Thyroid gland (tissue), 4 donors: ENCODE results near the gene BCL2.

Experiments used
- CTCF ChIP-seq, 6 experiments: fragments of 200-600 bp in 3 of 6; fragments of 450-650 bp in 3 of 6; sonication (generic) in 3 of 6; IDR thresholded peaks; one replicate each; pipeline ENCODE4 v1.5.1; 2016 to 2019; ENCODE audit warnings: antibody characterized with exemption in 6 of 6, mild to moderate bottlenecking in 2 of 6, inconsistent platforms in 1 of 6, moderate library complexity in 1 of 6
- POLR2A ChIP-seq, 2 donors: fragments of 450-650 bp; IDR thresholded peaks; one replicate each; pipeline ENCODE4 v1.6.1; 2017; ENCODE audit warnings: antibody characterized with exemption in 2 of 2, mild to moderate bottlenecking in 2 of 2, moderate library complexity in 1 of 2

DNA sequence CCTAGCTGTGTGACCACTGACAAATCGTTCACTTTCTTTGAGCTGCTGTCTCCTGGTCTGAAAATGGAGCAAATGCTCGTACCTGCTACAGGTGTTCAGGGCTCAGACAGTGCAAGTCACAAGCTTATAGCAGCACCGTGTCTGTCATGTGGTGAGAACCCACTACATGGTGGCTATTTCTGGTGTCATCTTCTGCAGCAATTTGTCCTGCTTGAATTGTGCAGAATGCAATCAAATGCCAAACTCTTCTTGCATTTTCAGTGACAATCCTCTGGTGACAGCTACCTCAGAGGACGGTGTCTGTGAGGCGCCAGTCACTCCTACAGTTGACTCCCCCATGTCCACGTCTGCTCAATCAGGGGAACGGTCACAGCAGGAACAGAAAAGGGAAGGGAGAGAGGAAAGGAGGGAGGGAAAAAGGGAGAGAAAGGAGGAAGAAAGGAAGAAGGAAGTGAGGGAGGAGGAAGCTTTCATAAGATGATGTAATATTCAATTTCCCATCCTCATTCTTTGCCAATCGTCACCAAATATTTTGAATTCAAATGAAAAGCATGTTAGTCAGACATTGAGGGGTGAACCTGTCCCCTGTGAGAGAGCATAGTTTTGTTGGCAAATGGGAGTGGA lies 122.2 kb downstream of the BCL2 start:
- TF ChIP-seq CTCF (IDR thresholded peaks at IDR 0.05) (no peak), POLR2A (IDR thresholded peaks at IDR 0.05) (no peak)
